C4-2B (cell line): ENCODE results near the gene HOXA9.

Experiments
- CTCF ChIP-seq: fragments of 450-650 bp; conservative IDR thresholded peaks from 2 replicates; pipeline ENCODE4 v1.5.1; 2017; ENCODE audit warnings: mild to moderate bottlenecking
- ZFX ChIP-seq: fragments of 450-650 bp; IDR thresholded peaks from 2 replicates; pipeline ENCODE4 v1.6.1; 2017

DNA sequence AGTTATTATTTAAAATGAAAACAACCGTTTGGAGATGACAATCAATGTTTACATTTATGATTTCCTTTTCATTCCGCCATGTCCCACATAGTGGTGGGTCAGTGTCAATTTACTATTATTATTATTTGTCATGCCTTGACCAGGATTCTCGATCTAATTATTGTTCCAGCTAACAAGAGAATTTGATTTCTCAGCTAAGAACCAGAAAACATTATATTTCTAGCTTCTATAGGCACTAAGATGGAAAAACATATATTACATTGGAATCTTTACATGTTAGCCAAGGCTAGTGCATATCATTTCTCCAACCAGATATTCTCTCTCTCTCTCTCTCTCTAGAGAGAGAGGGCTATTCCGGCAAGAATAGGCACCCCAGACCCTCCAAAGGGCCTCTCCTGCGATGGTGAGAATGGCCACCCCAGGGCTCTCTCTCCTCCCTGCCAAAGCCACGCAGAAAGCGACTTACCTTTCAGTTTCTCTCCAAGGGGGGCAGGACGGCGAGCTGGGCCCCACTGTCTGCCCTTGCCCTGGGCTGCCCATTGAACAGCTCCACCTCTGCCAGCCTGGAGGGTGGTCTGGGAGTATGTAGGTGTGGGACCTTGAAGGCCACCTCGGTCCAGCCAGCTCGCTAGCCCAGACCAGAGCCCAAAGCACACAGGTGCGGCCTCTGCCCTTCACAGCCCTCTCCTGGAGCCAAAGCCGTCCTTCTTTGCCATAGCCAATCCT is 15.3 kb downstream of the HOXA9 start:
- TF ChIP-seq CTCF (no peak), ZFX (no peak)
